HG02610 (cell line): Measurements from ENCODE around the gene MT1X.
A peak's percentile ranks its signal among the peaks of the same experiment; 100 is the strongest.
"Not testable (repeated sequence)": the region's sequence is repeated elsewhere in the genome, so short reads cannot be mapped to it uniquely, and the experiment has no call there.

Experiments
- ATAC-seq: cut with Tn5 transposase; IDR thresholded peaks from one replicate; pipeline ENCODE4 v1.9.1; 2021; ENCODE audit warnings: mild to moderate bottlenecking, moderate library complexity; ENCODE audit not compliant: unreplicated experiment

Gene MT1X

GRCh38 chr16:56708525-56709442, 26.5 kb downstream of the MT1X start:
- no peak for ATAC-seq

- ATAC-seq, result no peak
These were observed 27.3 kb downstream of the MT1X start for GRCh38 chr16:56709443-56710040.

GRCh38 chr16:56710181-56710737, 28.0 kb downstream of the MT1X start:
- no peak for ATAC-seq

GRCh38 chr16:56711862-56712261, 29.6 kb downstream of the MT1X start:
- ATAC-seq, result no peak

GRCh38 chr16:56713794-56714193, 31.5 kb downstream of the MT1X start:
- ATAC-seq, result no peak

- ATAC-seq, result no peak
These were observed 32.9 kb downstream of the MT1X start for GRCh38 chr16:56715126-56715525.

- ATAC-seq, result no peak
These were observed 34.5 kb downstream of the MT1X start for GRCh38 chr16:56716761-56717160.

GRCh38 chr16:56717532-56717931, 35.3 kb downstream of the MT1X start:
- ATAC-seq, result not testable (repeated sequence)

- no peak for ATAC-seq
These were observed 40.1 kb downstream of the MT1X start for GRCh38 chr16:56722200-56722842.

GRCh38 chr16:56724191-56724590, 41.9 kb downstream of the MT1X start:
- ATAC-seq, result no peak

- ATAC-seq, result no peak
These were observed 44.0 kb downstream of the MT1X start for GRCh38 chr16:56726283-56726682.

GRCh38 chr16:56726926-56727325, 44.7 kb downstream of the MT1X start:
- ATAC-seq, result no peak

- ATAC-seq, result no peak
These were observed 45.8 kb downstream of the MT1X start for GRCh38 chr16:56728027-56728426.

GRCh38 chr16:56728980-56729734, 46.9 kb downstream of the MT1X start:
- no peak for ATAC-seq

GRCh38 chr16:56729735-56730662, 47.7 kb downstream of the MT1X start, which contains the start of gene NUP93:
Gene NUP93, plus strand, starts transcription at chr16:56730129. Its CDS starts 18,119 bp downstream, at chr16:56748248.
- peak; percentile 67 for ATAC-seq

GRCh38 chr16:56732366-56732765, 50.1 kb downstream of the MT1X start:
- peak; percentile 65 for ATAC-seq

- peak; percentile 68 for ATAC-seq
These were observed 50.6 kb downstream of the MT1X start for GRCh38 chr16:56732832-56733231.
